Natural killer cell treated with Interleukin-12 subunit alpha and Interleukin-12 subunit beta and Interleukin-15 and Interleukin-18, amount 100 ng/mL, for 72 hours (primary cell): ENCODE results near the gene HOXA2. TPM values are rescaled to one million over a fixed set of nuclear protein-coding genes. Genes with fewer than 3 reads are reported as not detected.

Experiments used
- ATAC-seq, 2 donors: fragments of 150-1000 bp; cut with Tn5 transposase in 1 of 2; sonication (Bioruptor Pico), chemical (Tn5 transposase) in 1 of 2; 2 replicates each; pipeline ENCODE4 v1.10.0; 2021
- DNase-seq: peaks from one replicate; pipeline ENCODE4 v3.0.0; 2022; ENCODE audit warnings: low spot score
- H3K27ac Mint-ChIP-seq, 2 donors: 1 replicate in 1 of 2; 2 replicates in 1 of 2; pipeline ENCODE4 v1.8.0; 2022; ENCODE audit warnings: mixed read lengths in 2 of 2, mild to moderate bottlenecking in 1 of 2, moderate library complexity in 1 of 2
- H3K27me3 Mint-ChIP-seq, 2 donors: 1 replicate in 1 of 2; 2 replicates in 1 of 2; pipeline ENCODE4 v1.8.0; 2022; ENCODE audit warnings: mixed read lengths in 2 of 2
- H3K36me3 Mint-ChIP-seq: one replicate; pipeline ENCODE4 v1.8.0; 2022; ENCODE audit warnings: mixed read lengths
- H3K4me1 Mint-ChIP-seq, 2 donors: 1 replicate in 1 of 2; 2 replicates in 1 of 2; pipeline ENCODE4 v1.8.0; 2022; ENCODE audit warnings: low read depth in 2 of 2, mixed read lengths in 2 of 2, mild to moderate bottlenecking in 1 of 2
- H3K4me3 Mint-ChIP-seq: one replicate; pipeline ENCODE4 v1.8.0; 2022; ENCODE audit warnings: mixed read lengths
- H3K9me3 Mint-ChIP-seq: 2 replicates; pipeline ENCODE4 v1.8.0; 2022; ENCODE audit warnings: mixed read lengths
- total RNA-seq, 2 donors: library from RNA; stranded (reverse); gene quantifications; one replicate each; pipeline ENCODE4 v1.2.3, GENCODE V29; 2022

The HOXA2 gene
- total RNA-seq, 2 donors from 2014 or later = not detected

- Mint-ChIP-seq H3K27me3 (peaks cover 21 to 38% of the 10 kb centered on the region in 2 donors), H3K4me1 (no peaks in the 10 kb centered on the region), H3K4me3 (no peak overlapping the region), H3K9me3 (no peaks in the 10 kb centered on the region), H3K36me3 (no peaks in the 10 kb centered on the region), H3K27ac (no peak overlapping the region)
- ATAC-seq = no peak
- no peak for DNase-seq
Observed at GRCh38 chr7:27062946-27063345, 39.5 kb downstream of the HOXA2 start.

- Mint-ChIP-seq H3K4me3 (no peak overlapping the region), H3K9me3 (no peaks in the 10 kb centered on the region), H3K4me1 (no peaks in the 10 kb centered on the region), H3K27ac (no peak overlapping the region), H3K27me3 (peaks cover 0 to 2% of the 10 kb centered on the region in 2 donors), H3K36me3 (no peaks in the 10 kb centered on the region)
- DNase-seq = no peak
- ATAC-seq = no peak
Observed at GRCh38 chr7:27053153-27053552, 49.3 kb downstream of the HOXA2 start.

GRCh38 chr7:27051451-27051850 is 51.0 kb downstream of the HOXA2 start:
- H3K9me3 Mint-ChIP-seq = no peaks in the 10 kb centered on the region
- H3K27ac Mint-ChIP-seq = no peak overlapping the region
- ATAC-seq = no peak

More at GRCh38 chr7:27051451-27051850, 51.0 kb downstream of the HOXA2 start:
- no peak overlapping the region for H3K4me3 Mint-ChIP-seq
- no peak for DNase-seq
- no peaks in the 10 kb centered on the region for H3K36me3 Mint-ChIP-seq
- no peaks in the 10 kb centered on the region for H3K27me3 Mint-ChIP-seq
- no peaks in the 10 kb centered on the region for H3K4me1 Mint-ChIP-seq

Other genes starting within 250 kb of the HOXA2 start
- gene SKAP2, start 238.1 kb downstream of the HOXA2 start, total RNA-seq = 10 to 100 TPM; 15.0 to 35.7 TPM
- under 1 TPM; 0.36 to 0.78 TPM for gene HOXA1, start 6.7 kb downstream of the HOXA2 start, total RNA-seq
- under 1 TPM in 1 of 2 donors, not detected in 1; 0.55 TPM for gene HOXA4, start 28.1 kb upstream of the HOXA2 start, total RNA-seq
- gene HOXA5, start 41.0 kb upstream of the HOXA2 start, total RNA-seq = under 1 TPM; 0.33 to 0.64 TPM
- gene HOXA6, start 45.1 kb upstream of the HOXA2 start, total RNA-seq = under 1 TPM in 1 of 2 donors, not detected in 1; 0.81 TPM
- not detected for gene HOXA3, start 49.9 kb upstream of the HOXA2 start, total RNA-seq
- under 1 TPM in 1 of 2 donors, not detected in 1; 0.20 TPM for gene HOXA7, start 54.0 kb upstream of the HOXA2 start, total RNA-seq
- gene HOXA9, start 62.9 kb upstream of the HOXA2 start, total RNA-seq = 1 to 10 TPM in 1 of 2 donors, not detected in 1; 2.4 TPM
- 1 to 10 TPM in 1 of 2 donors, under 1 TPM in 1; 0.88 to 1.3 TPM for gene HOXA10, start 71.6 kb upstream of the HOXA2 start, total RNA-seq
- under 1 TPM; 0.20 to 0.76 TPM for gene HOXA11, start 82.5 kb upstream of the HOXA2 start, total RNA-seq
- not detected for gene HOXA13, start 97.4 kb upstream of the HOXA2 start, total RNA-seq
- not detected for gene EVX1, start 140.1 kb upstream of the HOXA2 start, total RNA-seq